GM19438 (cell line): ENCODE results near the gene BCAS1.

Source experiments
- ATAC-seq: cut with Tn5 transposase; IDR thresholded peaks from one replicate; pipeline ENCODE4 v1.9.1; 2021; ENCODE audit warnings: low read depth; ENCODE audit not compliant: unreplicated experiment

Gene BCAS1

DNA sequence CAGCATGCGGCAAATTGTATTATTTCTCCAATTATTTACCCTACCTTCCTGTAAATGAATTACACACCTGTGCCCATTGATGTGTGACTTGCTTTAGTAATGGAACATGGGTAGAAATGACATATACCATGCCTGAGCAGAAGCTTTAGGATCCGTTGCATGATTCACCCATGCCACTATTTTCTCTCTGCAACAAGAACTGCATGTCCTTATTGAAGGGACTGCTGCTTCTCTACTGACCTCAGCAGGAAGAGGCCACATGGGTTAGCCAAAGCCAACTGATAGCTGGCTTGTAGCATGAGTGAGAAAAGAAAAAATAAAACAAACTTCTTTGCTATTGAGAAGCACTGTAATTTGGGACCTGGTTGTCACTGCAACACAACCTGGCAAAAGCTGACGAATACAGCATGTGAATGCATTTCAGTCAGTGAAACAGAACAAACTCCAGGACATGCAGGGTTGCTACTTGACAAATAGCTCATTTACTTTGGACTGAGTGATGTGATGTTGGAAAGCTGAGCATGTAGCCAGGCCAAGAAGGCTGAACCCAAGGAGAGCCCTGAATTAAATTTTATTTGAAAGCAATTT is 99.2 kb downstream of the BCAS1 start:
- no peak for ATAC-seq

DNA sequence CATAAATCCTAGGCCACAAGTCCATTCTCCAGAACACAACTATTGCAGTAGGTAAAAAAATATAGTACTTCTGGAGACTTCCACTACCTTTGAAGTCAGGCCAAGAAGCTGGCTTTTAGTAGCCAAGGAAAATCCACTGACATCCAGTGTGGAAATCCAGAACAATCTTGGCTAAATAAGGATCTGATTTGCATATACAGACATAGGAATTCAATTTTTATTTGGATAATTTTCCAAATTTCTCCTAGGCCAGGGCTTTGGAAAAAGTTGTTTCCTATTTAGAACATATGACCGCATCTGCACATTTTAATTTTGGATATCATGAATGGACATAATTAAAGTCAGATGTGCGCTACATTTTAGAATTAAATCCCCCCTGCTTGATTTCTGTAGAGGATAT is 100.2 kb downstream of the BCAS1 start:
- no peak for ATAC-seq

DNA sequence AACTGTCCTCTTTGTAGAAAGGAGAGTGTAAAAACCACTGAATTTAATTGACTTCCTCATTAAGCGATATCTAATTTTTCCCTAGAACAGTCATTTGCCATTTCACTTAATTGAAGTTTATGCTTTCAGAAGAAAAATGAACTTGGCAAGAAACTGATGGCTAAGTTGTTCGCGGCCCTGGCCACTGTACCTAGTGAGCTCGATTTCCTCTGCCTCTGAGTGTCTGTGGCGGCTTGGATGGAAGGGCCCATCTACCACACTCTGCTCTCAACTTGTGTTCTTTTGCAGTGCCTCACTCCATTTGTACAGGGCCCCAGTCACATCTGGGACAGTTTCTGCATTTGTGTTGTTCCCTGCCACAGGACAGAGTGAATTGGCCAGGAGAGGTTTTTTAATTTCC is 102.9 kb downstream of the BCAS1 start:
- no peak for ATAC-seq

DNA sequence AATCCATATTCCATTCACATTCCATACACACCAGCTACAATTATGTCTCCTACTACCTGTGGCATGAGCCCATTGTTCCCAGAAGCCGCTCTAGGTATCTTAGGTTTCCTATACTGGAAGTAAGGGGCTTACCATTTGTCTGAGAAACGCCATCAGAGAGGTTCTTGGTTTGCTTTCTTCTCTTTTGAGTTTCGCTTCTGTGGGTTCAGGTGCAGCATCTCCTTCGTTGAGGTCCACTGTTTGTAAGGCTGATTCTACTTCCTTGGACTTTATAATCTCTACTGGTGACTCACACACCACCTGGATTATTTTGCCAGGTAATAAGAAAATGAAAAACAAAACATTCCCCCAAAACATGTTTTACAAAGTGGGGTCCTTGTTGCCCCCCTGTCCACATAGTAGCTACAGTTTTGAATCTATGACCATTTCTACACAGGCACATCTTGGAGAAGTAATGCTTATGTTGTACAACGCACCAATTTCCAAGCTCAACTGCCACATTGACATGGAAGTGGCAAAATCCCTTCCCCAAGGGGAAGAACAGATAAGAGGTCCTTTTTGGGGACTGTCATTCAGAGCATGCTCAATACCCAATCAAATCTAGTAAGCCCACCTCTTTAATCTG is 103.5 kb downstream of the BCAS1 start:
- no peak for ATAC-seq

DNA sequence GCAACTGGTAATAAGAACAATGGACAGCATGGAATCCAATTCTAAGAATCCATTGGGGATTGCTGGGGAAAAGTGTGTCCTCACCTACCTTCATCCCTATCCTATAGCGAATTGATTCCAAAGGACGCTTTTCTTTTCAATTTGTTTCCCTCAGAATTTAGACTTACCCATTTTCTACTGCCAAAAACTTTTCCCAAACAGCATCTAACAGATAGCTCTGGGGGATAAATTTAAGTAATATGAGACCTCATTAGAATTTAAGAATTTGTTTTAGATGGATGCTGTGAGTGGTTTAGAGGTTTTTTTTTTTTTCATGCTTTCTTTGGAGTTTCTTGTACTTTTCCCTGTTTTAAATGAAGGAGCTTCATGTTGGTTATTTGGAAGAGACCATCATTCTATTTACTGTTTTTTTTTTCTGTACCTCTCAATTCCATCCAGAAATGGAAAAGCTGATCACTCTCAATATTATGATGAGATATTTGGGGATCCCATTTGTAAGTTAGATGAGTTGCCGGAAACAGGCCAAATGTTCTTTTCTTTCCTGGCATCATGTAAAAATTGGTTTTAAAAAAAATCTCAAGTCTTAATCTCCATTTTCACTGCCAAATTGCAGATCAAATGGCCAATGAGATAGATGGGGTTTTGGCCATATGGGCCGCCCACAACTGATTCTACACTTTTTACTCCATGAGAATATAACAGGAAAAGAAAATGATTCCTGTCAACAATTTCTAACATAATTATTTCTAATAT is 105.7 kb downstream of the BCAS1 start:
- ATAC-seq: no peak

DNA sequence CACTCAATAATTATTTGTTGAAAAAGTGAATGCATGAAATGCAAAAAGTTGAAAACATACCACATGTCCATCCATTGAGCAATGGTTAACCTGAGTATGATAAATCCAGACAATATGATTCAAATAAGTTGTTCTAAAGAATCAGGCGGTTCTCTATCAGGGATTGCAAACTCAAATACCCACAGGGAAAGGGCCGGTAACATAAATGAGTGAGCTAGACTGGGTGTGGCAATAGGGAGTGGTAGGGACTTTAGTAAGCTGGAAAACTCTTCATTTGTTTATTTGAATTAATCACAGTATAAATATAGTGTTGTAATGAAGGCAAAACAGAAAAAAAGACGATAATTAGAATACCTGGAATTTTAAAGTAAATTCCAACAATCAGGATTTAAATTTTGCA is 106.3 kb downstream of the BCAS1 start:
- no peak for ATAC-seq

DNA sequence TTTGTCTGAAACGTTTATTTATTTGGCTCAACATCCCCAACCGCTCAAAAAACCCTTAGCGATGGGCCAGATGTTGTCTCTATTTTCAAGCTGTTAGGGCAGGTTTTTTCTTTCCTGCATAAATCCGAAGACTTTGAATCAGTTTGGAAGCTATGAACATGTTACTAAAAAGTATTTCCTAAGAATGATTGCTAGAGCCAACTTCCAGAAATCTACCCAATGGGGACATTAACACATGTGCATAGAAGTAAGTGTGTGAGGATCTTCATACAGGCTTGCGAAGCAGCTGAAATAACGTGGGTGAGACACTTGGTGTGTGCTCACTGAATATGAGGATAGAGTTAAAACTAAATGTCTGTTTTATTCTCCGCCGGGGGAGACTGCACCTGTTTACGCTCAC is 106.8 kb downstream of the BCAS1 start:
- ATAC-seq: no peak

DNA sequence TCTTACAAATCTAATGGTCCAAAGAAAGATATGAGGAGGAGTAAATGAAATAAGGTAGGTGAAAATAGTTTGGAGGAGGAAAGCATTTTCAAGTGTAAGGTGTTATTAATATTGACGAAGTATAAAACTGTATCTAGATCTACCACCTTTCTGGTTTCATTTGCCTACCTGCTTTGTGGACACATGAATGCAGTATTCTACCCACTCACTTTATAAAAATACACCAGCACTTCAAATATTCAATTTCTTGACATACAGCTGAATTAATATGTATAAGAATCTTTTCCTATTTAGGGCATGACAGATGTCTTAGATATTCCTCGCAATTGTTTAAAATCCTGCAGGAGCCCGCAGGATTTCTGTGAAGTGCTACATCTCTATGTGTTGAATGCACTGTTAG is 108.0 kb downstream of the BCAS1 start:
- ATAC-seq: no peak

DNA sequence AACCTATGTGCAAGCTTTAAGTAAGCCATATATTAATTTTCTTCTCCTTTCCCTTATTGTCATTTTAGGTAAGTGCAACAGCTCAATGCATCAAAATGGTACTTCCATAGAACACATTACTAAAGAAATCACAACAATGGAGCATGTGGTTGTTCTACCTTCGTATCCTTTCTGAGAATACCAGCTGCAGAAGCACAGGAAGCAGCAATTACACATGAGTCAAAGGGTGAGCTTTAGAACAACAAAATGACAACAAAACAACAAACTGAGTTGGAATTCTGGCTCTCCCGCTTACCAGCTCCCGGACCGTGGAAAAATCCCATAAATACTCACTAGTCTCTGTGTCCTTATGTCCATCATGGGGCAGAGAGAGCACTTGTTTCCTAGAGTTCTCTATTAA is 108.9 kb downstream of the BCAS1 start:
- ATAC-seq: no peak

DNA sequence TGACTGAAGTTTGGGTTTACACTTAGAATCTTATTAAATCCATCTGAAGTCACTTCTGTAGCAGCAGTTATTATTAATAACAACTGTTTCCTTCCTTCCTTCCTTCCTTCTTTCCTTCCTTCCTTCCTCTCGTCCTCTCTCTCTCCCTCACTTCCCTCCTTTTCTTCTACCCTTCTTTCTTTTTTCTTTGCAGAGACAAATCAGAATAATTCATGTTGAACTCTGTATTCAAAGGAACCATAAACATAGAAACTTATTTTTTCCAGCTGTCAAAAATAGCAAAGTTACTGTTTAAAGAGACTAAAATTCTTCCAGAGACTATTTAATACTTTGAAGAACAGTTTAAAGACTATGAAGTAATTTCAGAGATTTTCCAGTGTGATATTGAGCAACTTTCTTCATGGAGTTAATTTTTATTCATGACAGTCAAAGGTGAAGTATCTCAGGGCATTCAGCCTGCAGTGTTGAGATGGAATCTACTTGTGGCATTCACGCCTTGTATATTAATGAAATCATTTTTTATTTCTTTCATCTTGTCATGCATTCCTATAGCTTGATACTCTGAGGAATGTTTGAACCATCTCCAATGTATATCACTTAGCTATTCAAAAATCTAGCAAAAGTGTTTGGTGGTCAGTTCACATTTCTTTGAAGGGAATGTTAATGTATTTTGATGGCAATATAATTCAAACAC is 109.7 kb downstream of the BCAS1 start:
- no peak for ATAC-seq

DNA sequence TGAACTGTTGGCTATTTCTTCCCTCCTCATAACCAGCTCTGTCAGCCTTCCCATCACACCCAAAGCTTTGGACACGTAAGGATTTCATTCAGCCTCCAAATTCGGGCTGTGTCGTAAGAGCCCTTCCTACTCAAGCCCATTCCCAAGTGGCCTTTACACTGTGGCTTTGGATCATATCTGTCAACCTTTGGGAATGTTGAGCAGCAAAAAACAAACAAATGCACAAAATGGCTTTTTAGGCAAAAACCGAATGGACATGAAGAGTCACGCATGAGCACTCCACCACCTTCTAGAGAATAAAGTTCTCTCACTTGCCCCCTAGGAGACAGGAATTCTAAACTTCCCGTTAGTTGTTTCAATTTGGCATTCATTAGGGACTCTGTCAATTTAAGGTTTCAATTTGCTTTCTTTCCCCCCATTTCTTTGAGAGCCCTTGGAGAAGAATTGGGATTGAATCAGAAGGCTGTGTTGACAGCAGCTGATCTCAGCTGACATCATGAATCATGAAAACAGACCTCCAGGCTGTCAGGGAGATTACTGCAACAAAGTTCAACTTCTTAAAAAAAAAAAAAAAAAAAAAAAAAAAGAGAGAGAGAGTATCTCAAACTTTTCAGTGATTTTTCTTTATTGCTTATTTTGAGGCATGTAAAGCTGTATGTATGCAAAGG is 110.3 kb downstream of the BCAS1 start:
- ATAC-seq: no peak

DNA sequence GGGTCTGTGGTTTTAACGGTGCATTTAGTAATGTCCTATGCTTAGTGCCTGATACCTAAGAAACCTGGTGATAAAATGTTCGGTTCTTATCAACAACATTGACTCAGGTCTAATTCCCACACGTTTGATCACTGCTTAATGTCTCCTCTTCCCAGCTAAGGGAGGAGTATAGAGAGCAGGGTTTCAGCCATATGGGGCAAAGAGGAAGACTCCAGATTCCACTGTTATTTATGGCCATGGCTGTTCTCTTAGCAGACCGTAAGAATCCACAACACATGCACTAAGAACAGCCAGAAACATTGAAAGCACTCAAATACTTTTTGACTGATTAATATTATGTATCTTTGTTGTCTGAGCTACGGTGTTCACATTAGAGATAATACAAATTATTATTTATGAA is 112.1 kb downstream of the BCAS1 start:
- ATAC-seq: no peak

DNA sequence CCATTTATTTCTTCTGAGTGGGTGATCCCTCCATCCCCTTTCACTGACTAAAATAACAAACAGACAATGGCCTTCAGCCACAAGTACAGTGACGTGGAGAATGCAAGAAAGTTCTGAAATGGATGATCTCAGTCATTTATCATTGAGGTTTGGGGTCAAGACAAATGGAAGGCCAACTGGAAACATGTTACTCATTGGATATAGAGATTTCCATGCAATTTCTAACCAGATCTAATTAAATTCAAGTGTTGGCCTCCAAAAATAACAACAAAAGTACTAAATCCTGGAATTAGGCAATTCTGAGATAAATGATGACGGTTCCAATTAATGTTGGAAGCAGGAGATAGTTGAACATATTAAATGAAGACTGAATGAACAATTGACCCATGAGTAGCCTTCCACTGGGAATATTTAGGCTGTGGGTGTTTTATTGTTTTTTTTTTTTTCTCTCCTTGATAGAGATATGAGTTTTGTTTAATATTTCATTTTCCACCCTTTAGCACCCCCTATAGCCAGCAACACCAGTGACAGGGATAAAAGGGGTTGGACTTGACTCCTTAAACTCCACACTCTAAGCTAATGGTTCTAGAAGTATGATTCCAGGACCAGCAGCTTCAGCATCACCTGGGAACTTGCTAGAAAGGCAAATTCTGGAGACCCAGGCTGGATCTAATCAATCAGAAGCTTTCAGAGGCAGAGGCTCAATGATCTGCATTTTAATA is 112.8 kb downstream of the BCAS1 start:
- ATAC-seq: no peak

DNA sequence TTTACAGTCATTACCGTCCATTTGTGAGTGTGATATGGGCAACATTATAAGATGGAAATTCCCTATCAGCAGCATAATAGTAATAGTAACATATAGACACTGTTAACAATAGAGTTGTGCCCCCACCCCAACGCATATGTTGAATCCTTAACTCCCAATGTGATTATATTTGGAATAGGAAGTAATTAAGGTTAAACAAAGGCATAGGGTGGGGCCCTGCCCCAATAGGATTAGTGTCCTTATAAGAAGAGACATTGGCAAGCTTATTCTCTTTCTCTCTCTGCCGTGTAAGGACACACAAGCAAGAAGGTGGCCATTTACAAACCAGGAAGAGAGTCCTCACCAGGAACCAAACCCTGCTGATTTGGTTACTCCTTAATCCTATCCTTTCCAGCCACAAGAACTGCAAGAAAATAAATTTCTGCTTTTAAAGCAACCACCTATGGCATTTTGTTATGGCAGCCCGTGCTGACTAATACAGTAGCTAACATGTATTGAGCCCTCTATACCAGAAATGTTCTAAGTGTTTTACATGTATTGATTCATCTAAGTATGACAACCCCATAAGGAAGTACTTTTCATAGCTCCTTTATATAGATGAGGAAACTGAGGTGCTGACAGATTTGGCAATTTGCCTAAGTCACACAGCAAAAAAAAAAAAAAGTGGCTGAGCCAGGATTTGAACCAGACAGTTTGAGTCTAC is 114.2 kb downstream of the BCAS1 start:
- ATAC-seq: no peak

DNA sequence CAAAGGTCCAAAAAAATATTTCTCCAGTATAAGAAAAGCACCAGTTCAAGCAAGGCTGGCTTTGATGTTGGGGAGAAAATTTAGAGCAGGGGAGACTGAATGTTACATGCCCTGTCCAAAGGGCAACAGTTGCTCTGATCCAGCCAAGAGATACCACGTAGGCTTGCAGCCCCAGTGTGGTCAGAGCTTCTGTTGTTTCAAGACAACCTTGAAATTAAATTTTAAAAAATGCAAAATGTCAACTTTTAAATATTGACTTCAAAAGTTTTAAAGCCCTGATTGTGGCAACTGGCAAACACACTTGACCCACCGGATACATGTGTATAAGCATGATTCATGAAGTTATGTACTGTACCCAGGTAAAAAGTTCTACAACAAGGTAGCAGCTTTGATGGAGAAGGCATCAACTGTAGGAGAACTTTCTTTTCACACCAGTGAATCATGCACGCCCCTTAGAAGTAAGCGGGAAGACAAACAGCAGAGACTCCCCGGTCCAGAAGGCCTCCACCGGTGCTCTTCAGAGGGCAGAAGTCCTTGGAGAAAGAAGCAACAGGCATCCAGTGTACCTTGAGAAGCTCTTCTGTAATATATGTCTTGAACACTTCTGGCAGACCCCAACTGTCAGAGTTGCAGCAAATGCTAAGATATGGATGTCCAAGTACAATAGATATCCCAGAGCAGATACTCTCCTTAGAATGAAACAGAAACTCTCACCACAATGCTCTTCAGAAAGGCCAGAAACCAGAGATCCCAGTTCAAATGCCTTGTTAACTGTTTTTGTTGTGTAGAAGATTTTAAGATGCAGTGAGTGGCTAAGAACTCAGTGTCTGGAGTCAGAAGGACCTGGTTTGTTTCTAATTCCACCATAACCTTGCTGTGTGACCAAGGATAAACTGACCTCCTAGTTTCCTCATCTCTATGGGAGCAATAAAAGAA is 115.4 kb downstream of the BCAS1 start:
- no peak for ATAC-seq

DNA sequence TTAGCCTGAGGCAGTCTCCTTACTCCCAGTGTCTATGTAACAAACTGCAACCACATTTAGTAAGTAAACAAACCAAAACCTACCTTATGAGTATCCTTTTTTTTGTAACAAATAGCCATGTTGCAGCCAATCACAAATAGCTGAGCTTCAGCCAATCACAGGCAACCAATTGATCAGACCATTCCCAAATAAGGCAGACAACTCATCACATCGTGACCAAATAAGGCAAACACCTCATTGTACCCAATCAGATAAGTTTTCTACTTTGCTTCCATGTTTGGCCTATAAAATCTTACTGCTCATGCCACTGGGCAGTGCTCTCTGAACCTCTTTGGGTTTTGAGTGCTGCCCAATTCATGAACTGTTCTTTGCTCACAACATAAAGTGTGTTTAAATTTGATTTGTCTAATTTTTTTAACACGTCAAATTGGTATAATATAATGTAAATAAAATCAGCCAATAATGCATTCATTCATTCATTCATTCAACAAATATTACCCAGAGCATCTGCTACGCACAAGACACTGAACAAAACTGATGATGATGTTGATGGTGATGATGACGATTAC is 117.8 kb downstream of the BCAS1 start:
- no peak for ATAC-seq

DNA sequence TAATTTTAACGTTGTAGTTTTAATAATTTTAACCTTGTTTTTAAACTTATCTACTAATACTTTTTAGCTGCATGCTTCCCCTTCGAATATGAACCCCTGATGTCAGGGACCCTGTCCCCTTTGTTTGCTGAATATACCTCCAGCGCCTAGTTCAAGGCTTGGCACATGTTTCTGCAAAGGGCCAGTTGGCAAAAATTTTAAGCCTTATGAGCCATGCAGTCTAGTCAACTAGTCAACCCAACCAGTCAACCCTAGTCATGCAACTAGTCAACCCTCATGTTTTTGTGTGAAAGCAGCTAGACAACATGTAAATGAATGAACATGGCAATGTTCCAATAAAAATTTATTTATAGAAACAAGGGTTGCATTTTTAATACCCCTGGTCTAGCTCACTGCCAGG is 119.8 kb downstream of the BCAS1 start:
- no peak for ATAC-seq

DNA sequence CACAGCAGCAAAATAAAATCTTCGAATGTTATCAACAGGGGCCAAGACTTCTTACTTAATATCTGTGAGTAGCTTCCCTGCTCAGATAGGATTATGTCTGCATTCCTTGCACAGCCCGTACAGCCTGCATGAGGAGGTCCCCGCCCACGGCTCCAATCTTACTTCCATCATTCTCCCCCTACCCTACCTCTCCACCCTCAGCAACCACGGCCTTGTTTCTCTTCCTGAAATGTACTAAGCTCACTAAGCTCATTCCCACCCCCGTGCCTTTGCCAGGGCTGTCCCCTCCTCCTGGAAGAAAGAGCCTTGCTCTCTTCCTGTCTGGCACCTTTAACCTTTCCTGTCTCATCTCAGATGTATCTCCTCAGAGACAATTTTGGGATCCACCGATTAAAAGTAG is 120.4 kb downstream of the BCAS1 start:
- no peak for ATAC-seq
